Left renal pelvis (tissue), 4 donors: ENCODE measurements around the gene ETFBKMT. TPM values are rescaled to one million over a fixed set of nuclear protein-coding genes. Genes with fewer than 3 reads are reported as not detected.

Source experiments
- DNase-seq, 4 donors: peaks; one replicate each; pipeline ENCODE4 v3.0.0-alpha.2; 2013; ENCODE audit warnings: low read depth in 4 of 4, low spot score in 3 of 4
- polyA plus RNA-seq, 4 donors: library from polyadenylated mRNA; unstranded; fragments of 120-200 nt; gene quantifications; one replicate each; pipeline ENCODE4 v1.2.1, GENCODE V29; 2013; ENCODE audit not compliant: insufficient read length in 4 of 4

The ETFBKMT gene
- 1 to 10 TPM; 3.1 to 6.4 (median 5.5) TPM for polyA plus RNA-seq

GRCh38 chr12:31659087-31659942, at the start of gene ETFBKMT:
Gene ETFBKMT (plus strand): TSS chr12:31659688. CDS start chr12:31661954, 2,266 bp downstream.
- peak; percentile 75 to 85 (median 80) for DNase-seq

DNA sequence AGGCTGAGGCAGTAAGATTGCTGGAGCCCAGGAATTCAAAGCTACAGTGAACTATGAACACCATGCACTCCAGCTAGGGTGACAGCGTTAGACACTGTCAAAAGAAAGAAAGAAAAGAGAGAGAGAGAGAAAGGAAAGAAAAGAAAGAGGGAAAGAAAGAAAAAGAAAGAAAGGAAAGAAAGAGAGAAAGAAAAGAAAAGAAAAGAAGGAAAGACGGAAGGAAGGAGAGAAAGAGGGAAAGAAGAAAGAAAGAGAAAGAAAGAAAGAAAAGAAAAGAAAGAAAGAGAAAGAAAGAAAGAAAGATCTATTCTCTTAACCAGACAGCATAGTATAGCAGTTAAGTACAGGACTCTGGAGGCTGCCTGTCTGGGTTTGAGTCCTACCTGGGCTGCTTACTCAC, 46.7 kb upstream of the ETFBKMT start:
- DNase-seq, result no peak

DNA sequence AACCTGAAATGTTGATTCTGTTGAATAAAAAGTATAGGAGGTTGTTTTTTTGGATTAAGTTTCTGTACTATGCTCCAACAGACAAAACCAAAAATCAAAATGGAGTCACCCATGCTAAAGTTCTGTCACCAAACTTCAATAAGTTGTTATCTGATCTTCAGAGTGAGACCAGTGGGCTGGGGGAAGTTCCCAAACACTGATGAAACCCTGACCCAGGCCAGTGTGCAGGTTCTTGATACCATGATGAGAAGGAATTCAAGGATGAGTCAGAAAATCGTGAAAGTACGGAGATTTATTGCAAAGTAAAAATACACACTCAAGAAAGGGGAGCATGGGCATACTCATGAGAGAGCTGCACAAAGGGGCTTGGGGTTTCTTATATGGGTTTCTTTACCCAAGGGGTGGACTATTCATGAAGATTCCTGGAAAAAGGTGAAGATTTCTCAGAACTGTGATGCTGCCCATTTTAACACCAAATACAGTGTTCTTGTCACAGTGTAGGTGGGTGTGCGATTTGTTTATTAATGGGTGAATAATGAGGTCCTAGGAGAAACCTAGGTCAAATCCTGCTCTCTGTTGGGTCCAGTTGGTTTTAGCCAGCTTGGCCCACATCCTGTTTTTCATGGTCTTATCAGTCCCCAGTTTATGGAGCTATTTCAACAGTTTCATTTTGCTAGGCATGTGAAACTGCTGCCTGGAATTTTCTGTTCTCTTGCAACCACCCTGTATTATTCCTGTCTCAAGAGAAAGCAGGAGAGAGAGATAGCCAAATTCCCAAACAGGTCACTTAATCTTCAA, 41.1 kb upstream of the ETFBKMT start:
- DNase-seq, result no peak

DNA sequence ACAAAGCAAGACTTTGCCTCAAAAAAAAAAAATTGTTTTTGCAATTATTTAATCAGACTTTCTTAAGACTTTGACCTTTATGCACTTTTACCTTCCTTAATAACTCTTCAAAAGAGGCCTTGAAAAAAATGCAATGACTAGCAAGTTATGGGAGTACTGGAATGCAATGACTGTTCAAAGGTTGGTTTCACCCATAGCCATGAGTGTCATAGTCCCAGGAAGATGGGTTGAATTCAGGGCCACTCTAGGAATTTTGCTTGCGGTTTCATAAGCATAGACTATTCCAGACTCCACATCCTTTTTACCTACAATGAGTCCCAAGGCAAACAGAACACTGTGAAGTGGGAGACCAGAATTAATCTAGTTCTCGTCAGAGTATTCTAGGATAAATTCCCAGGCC, 39.2 kb upstream of the ETFBKMT start:
- DNase-seq, result no peak

DNA sequence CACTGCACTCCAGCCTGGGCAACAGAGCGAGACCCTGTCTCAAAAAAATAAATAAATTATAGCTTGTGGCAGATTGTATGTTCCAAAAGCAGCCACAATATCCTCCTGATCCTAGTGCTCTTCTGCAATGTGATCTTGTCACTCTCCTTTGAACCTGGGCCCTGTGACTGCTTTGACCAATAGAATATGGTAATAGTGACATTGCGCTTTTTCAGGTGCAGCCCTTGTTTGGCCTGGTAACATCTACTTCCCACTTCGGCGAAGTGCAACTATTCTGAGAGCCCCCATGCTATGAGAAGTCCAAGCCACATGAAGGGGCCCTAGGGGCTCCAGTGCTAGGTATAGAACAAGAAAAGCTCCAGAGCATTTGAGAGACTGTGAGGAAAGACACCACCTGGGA, 37.5 kb upstream of the ETFBKMT start:
- no peak for DNase-seq

DNA sequence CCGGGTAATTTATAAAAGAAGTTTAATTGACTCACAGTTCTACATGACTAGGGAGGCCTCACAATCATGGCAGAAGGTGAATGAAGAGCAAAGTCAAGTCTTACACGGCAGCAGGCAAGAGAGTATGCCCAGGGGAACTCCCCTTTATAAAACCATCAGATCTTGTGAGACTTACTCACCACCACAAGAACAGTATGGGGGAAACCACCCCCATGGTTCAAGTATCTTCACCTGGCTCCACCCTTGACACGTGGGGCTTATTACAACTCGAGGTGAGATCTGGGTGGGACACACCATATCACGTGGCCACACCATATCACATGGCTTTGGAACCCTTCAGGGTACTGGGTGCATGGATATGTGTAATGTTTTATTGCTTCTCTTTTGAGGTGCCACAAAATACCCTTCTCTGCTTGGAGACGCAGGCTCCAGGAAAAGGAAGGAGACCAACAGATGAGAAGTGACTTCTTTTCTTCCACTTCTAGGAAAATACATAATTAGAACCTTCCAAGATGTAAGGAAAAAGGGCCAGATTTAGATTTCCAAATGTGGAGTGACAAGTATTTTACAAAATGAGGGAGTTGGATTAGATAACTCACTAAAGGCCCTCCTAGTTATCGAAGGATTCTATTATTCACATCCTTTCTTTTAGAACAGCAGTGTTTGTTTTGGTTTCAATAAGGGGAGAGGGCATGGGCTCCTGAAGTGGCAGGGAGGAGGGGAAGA, 33.1 kb upstream of the ETFBKMT start:
- DNase-seq, result no peak

DNA sequence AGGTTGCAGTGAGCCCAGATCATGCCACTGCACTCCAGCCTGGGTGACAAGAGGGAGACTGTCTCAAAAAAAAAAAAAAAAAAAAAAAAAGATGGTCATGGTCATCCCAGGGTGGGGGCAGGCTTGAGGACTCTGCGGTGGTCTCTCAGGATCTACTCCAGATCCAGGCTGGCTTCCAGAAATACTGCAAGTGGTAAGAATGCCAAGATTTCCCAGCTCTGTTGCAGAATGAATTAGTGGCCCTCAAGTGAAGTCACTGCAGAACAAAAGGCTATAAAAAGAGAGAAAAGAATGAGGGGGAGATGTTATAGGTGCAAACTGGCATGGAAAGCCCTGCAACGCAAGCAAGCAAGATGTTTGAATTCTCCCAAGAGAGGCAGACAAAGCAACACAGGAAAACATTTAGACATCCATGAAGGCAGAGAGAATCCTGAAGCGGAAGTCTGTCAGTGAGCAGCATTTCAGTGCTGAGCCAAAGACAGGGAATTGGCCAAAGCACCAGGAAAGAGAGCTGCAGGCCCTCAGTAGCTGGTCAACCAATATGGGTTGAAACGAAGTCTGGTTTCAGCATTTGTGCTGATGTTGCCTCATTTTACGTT, 31.9 kb upstream of the ETFBKMT start:
- DNase-seq, result no peak

GRCh38 chr12:31629756-31630732, 29.4 kb upstream of the ETFBKMT start:
- peak in 3 of 4 donors; percentile 62 to 77 (median 66) for DNase-seq

GRCh38 chr12:31631023-31631724, 28.3 kb upstream of the ETFBKMT start:
- DNase-seq, result no peak

DNA sequence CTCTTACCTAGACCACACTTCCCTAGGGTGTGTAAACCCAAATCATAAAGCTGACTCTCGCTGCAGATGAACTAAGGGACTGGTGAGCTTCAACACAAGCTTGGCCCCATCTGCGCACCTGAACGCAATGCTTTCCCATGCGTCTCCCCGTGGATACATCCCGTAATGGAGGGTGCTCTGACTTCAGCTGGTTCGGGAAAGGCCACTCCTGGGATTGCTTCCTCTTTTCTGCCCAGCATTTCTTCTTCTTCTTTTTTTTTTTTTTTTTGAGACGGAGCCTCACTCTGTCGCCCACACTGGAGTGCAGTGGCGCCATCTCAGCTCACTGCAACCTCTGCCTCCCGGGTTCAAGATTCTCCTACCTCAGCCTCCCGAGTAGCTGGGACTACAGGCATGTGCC, 27.7 kb upstream of the ETFBKMT start:
- no peak for DNase-seq

DNA sequence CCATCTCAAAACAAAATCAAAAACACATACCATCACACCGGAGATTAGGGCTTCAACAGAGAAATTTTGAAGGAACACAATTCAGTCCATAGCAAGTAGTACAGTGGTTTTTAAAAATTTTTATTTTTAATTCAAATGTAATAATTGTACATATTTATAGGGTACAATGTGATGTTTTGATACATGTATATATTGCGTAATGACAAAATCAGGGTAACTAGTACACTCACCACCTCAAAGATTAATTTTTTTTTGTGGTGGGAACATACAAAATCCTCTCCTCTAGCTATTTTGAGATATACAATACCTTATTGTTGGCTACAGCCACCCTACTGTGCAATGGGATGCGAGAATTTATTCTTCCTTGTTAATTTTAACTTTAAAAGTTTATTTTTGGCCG, 26.0 kb upstream of the ETFBKMT start:
- no peak for DNase-seq

DNA sequence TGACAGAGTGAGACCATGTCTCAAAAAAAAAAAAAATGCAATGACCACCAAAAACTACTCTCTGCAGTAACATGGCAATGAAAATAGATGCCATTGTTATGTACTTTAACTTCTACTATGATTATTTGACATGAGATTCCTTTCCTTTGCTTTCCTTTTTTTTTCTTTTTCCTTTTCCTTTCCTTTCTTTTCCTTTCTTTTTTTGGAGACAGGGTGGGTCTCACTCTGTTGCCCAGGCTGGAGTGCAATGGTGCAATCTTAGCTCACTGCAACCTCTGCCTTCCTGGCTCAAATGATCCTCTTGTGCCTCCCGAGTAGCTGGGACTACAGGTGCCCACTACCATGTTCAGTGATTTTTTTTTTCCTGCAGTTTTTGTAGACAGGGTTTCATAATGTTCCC, 24.9 kb upstream of the ETFBKMT start:
- no peak for DNase-seq

DNA sequence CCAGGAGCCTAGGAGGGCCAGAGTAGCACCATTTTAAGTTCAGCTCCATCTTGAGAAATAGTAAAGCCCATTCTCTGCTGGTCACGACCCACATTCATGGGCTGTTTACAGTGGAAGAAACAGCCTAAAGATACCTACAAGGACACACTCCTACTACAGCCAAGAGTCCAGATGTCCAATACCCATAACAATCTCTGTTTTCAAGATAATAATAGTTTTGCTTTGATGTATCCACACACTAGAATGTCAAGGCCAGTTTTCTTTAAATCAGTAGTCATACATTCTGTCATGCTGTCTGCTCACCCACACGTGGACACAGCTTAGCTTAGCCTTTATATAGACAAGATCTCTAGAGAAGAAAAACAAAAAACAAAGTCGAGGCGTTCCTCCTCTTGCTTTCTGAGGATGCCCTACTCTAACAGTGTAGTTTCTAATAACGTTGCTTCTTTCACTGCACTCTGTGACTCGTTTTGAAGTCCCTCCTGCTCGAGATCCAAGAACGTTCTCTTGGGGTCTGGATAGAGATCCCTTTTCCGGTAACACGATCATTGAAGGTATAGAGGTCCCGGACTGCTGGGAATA, 17.9 kb upstream of the ETFBKMT start:
- no peak for DNase-seq

GRCh38 chr12:31644536-31644935, 15.0 kb upstream of the ETFBKMT start:
- no peak for DNase-seq

DNA sequence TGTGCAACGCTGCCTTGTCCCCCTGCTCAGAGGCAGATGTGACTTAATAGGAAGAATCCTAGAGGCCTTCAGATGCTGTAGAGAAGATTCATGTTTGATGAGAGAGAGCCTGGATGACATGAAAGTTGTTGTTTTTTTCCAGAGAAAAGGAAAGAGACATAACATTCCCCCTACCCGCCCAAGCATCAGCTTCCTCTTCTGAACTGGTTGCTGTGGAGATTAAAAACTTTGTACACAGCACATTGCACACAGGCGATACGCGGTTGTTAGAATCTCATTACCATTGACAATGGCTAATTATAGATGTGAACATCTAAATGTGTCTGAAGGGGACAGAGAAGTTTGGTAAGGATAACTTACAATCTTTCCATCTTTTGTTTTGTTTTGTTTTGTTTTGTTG, 13.6 kb upstream of the ETFBKMT start:
- no peak for DNase-seq

GRCh38 chr12:31647086-31647491, 12.4 kb upstream of the ETFBKMT start:
- peak in 1 of 4 donors; percentile 31 for DNase-seq

GRCh38 chr12:31650918-31651317, 8.6 kb upstream of the ETFBKMT start:
- DNase-seq, result no peak

DNA sequence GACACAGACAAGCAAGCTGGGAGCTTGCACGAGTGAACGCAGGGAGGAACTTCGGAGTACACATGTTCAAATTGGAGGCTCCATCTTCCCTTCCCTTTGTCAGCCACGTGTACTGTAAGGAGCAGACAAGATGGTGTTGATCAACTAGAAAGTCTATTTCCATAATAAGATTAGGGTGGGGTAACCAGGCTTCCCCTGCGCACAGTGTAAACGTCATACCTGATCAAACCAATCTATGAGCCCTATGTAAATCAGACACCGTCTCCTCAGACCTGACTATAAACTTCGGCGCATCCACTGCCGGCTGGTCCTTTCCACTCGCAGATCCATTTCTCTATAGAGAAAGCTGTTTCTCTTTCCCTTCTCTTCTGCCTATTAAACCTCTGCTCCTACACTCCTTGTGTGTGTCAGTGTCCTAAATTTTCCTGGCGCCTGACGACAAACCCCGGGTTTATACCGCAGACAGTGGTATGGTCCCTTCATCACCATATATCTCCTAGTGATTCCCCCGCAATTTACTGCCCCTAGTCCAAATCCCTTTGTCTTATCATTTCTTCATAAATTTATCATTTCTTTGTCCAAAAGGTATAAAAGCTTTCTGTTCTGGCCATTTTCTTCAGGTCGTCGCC, 7.5 kb upstream of the ETFBKMT start:
- DNase-seq, result no peak
